ENCODE results near the gene GNAI1.
"Not testable (repeated sequence)": the region's sequence is repeated elsewhere in the genome, so short reads cannot be mapped to it uniquely, and the experiment has no call there.

Gene GNAI1

DNA sequence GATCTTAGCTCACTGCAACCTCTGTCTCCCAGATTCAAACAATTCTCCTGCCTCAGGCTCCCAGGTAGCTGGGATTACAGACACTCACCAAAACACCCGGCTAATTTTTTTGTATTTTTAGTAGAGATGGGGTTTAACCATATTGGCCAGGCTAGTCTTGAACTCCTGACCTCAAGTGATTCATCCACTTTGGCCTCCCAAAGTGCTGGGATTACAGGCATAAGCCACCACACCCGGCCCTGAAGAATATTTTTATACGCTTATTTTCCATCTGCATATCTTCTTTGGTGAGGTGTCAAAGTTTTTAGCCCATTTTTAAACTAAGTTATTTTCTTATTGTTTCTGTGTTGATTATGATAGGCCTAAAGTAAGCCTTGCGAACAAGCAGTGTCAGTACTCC lies 23.1 kb downstream of the GNAI1 start:
- DNase-seq: not testable (repeated sequence)

DNA sequence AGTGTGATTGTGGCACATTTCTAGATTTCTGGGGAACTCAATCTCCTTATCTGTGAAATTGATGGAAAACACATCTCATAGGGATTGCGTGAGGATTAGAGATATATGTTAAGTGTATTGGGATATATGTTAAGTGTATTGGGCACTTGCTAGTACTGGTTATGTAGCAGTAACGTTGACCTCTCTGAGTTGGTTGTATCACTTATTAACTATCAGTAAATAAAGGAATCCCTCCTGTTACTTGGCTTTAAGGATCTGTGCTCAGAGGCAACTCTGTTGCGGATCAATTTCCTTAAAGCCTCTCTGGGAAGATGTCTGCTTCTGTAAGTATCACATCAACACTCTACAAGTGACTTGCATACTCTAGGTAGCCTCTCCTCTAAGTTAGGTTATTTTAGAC lies 25.2 kb downstream of the GNAI1 start:
- DNase-seq: no peak

DNA sequence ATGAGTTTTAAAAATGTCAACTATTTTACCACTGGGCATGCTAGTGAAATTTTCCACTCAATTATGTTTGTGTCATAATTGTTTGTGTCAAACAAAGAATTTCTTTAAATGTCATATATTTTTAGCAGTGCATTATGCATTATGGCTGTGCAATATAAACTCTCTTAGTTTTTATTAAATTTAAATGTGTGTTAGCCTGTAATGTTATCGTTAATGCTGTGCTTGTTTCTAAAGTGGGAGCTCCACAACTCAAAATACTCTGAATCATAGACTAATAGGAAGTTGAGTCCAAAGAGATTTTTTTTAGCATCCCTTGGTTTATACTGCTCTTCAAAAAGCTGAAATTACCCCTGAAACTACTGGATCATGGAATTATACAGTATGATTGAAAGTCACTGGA lies 26.8 kb downstream of the GNAI1 start:
- no peak for DNase-seq

DNA sequence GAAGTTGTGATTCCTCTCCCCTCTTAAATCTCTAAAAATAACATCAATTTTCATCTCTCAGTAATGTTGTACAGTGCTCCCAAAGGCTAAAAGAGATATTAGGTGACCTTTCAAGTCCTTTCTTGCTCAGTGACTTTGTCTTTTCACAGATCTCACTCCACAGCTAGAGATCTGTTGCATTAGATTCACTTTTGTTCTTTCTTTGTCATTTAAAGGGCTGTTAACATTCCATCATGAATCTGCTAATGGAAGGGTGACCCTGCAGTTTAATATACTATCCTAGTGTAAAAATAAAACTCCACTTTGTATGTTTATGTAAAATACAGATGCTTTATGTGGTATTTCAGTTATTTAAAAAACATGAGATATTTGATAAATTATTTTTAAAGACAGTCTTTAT lies 30.5 kb downstream of the GNAI1 start:
- no peak for DNase-seq

DNA sequence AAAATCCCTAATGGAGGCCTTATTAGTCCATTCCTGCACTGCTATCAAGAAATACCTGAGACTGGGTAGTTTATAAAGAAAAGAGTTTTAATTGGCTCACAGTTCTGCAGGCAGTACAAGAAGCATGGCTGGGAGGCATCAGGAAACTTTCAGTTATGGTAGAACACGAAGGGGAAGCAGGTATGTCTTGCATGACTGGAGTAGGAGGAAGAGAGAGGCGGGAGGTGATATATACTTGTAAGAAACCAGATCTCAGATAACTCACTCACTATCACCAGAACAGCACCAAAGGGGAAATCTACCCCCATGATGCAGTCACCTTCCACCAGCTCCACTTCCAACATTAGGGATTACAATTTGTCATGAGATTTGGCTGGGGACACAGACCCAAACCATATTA lies 35.8 kb downstream of the GNAI1 start:
- DNase-seq: no peak

DNA sequence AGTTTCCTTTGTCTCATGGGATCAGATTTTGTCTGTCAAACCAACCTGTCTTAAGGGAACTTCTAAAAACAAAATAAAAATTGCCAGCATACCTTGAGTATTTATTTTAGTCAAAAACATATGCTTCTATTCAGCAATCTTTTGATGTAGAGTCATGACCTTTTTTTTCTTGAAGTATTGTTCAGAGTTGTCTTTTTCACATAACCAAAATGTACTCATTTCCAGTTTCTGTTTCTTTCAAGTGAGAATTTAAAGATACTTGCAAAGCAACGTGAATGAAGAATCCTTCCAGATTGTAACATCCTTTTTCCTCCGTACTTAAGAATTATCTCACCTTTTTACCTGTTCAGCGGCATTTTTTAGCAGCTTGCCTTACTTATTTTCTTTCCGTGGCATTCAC lies 37.8 kb downstream of the GNAI1 start:
- DNase-seq: no peak

DNA sequence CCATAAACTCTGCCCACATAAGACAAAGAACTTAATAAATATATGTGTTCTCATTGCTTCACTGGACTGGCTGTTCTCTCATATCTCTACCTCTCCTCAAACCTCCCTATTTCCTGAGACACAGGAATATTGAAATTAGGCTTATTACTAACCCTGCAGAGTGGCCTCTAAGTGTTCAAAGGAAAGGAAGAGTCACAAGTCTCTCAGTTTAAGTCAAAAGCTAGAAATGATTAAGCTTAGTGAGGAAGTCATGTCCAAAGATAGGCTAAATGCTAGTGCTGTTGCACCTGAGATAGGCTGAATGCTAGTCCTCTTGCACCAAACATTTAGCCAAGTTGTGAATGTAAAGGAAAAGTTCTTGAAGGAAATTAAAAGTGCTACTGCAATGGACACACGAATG lies 41.1 kb downstream of the GNAI1 start:
- no peak for DNase-seq

DNA sequence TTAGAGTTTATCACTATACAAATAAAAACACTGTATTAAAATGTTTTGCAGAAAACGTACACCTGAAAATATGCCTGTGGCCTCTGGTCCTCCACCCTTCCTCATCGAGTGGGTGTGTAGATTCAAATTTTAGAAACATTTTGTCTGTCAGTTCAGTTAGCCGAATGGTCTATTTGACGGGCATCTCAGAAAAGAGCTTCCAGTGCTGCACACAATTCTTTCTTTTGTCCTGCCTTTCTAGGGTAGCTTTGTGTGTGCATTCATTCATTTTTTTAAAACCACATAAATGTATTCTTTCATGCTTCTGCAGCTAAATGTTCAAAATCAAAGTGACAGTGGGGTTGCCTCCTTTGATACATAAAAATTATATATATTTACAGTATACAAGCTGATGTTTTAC lies 46.8 kb downstream of the GNAI1 start:
- no peak for DNase-seq

DNA sequence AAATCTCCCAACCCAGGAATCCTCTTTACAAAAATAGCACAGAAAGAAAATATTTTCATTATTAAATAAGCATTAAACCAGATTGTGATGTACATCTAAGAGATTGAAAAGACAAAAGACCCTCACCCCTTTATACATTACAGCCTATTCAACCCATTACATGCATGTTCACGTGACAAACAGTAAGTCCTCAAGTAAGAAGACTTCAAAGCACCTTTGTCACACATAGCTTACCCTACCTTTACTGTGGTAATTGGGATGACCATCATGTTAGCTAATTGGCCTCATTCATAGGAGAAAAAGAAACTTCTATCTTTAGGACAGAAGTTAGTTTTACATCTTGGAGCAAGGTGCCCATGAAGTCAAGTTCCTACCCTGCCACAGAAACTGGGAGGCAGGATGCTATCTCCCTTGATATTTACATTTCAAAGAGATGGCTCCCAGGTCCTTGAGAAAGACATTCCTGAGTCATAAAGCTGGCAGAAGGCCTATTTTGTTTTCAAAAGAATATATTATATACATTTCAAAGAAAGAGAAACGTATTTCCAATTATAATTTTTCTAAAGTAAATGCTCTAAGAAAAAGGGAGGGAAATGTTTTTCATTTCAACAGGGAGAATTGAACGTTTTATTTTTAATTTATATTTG lies 48.1 kb downstream of the GNAI1 start:
- no peak for DNase-seq

DNA sequence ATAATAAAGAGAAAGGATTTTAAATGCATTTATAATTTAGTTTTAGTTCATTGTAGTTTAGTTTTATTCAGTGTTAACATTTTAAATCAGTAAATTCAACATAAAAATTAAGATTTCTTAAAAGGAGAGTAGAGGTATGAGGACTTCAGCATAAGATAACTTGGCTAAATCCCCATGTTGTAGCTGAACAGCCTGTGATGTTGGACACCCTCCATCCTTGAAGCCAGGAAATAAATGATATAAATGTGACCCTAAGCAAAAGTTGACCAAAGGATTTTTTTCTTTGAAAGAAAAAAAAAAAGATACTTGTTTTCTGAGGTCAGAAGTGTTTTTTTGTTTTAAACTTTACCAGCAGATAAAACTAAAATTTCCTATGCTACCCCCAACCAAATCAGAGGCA lies 48.7 kb downstream of the GNAI1 start:
- no peak for DNase-seq

DNA sequence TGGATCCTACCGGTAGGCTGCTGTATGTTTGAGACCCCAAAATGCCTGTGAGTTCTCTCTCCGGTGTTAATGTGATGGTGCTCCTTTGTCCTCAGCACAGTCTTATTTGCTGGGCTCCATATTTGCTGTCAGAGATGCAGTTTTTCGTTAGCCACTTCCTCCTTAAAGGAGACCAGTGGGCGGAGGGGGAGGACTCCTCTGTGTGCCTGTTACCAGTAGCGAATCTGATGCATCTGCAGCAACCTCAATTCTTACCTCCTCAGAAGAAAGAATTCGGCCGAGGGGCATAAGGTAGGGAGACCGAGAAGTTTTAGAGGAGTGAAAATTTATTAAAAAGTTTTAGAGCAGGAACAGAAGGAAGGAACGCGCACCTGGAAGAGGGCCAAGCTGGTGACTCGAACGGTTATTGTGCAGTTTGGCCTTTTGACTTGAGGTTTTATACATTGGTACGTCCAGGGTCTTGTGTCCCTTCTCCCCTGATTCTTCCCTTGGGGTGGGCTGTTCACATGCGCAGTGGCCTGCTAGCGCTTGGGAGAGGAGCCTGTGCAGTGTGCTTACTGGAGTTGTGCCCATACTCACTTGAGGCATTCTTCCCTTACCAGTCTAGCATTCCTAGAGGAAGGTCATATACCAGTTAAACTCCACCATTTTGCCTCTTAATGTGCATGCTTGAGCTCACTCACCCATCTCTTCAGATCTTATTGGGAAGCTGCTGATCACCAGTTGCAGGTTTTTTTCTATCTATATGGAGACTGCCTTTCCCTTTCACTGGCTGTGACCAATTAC lies 49.5 kb downstream of the GNAI1 start:
- DNase-seq: no peak

DNA sequence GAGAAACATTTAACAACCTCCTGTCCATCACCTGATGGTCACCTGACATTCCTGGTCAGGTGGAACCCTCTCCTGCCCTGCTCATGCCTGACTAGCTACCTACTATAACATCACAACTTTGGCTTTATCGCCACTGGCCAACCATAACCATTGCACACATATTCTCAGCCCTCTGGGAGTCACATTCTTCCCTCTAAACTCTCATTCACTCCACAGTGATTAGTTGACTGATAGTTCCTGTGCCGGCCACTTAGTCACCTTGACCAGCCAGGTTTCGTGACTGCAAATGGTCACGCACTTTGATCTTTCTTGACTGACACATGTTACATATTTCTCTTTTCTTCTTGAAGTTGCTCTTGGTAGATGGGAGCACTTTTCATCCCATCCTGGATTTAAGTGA lies 50.1 kb downstream of the GNAI1 start:
- DNase-seq: no peak

DNA sequence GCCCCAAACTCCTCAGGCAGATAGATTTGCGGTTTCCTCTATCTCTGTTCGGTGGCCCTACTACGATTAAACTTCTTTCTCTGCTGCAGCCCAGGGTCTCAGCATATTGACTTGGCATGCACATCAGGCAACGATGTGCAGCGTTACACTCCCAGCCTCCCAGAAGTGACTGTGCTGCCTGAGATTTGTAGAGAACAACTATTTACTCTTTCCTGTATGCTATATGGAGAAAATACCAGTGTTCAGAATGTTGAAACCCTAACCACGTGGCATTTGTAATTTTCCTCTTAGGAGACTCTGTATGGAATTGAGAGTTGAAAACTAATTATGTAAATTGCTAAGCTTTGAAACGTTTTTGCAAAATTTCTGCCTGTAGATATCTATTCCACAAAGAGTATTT lies 50.9 kb downstream of the GNAI1 start:
- DNase-seq: no peak

DNA sequence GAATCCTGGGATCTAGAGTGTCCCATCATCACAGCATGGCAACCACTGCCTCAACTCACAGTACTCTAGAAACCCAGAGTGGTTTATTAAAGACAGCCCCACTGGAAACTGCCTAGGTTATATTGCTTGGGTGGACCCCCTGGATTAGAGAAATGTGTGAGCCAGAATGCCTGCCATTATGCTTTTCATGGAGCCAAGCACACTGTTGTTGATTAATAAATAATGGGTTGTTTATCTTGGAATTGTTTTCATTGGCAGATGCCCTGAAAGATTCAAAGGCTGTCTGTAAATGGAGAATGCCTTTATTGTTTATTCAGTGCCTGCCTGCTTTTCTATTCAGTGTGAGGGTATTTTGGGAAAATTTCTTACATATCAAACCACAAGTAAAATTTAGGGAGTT lies 52.1 kb downstream of the GNAI1 start:
- no peak for DNase-seq

DNA sequence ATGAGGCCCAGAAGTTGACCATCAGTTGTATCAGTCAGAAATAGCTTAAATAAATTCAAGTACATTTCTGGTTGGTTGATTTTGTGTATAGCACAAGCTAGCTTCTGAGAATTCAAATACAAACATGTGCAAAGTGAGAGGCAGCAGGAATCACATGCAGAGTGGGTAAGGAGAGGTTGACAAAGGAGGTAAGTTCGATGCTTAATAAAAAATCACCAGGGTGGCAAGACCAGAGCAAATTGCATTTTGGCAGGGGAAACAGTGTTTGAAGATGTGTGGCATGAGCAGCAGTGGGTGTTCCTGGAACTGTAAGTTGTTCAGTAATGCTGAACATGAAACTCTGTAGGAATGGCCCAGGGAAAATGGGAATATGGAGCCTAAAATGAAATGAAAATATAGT lies 52.6 kb downstream of the GNAI1 start:
- no peak for DNase-seq

DNA sequence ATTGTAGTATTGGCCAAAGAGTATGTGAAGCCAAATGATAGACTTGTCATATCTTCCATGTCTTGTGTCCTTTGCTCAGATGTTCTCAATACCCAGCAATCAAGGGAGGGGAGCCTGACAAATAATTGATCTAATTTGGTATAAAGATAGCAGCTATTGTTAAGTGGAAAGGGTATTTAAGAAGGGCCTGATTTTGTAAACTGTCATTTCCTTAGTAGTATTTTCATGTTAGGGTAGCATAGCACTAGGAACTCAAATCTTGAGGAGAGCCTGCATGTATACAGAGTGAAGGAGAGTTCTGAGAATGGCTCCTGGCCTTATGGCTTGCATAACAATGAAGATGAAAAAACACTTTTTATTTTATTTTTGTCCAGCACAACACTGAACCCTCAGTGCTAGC lies 53.1 kb downstream of the GNAI1 start:
- no peak for DNase-seq

DNA sequence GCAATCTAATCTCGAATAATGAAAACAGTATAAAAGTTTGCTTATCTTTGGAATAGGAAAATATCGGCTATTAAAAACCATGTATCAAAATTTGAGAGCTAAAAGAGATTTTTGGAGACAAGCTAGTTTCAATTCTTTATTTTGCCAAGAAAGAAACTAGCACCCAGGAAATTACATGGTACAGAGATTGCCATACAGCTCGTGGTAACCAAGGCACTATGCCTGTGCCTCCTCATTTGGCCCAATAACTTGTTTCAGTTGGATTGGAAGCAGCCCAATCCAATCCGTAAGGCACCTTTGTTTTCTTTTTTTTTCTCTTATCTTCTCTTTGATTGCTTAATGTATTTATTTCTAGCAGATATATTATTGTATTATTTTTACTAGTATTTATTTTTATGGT lies 55.0 kb downstream of the GNAI1 start:
- DNase-seq: no peak

DNA sequence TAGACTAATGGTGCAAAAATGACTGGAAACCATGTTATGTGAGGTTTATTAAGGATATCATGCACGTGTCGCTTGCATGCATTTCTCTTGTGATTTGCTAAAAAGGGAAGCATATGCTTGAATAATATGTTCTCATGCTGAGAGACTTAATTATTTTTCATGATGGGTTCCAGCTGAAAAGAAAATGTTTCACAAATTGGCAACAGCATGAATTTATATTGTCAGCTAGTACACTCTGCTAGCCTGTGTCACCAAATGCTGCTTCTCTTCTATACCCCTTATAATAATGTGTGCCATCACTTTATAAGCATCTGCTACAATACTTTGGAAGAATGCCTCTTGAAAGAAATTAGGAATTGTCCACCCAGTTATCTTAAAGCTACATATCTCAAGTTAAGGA lies 63.0 kb downstream of the GNAI1 start:
- no peak for DNase-seq

DNA sequence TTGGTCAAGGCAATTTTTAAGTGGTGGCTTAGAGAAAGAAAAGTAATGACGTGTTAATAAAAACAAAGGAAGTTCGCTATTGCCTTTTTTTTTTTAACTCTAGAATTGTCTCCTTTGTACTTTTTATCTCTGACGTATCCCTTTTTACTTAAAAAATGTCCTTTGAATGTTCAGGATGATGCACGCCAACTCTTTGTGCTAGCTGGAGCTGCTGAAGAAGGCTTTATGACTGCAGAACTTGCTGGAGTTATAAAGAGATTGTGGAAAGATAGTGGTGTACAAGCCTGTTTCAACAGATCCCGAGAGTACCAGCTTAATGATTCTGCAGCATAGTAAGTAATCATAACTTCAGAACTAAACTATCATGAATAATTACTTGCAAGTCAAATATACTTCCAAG lies 64.4 kb downstream of the GNAI1 start:
- no peak for DNase-seq

DNA sequence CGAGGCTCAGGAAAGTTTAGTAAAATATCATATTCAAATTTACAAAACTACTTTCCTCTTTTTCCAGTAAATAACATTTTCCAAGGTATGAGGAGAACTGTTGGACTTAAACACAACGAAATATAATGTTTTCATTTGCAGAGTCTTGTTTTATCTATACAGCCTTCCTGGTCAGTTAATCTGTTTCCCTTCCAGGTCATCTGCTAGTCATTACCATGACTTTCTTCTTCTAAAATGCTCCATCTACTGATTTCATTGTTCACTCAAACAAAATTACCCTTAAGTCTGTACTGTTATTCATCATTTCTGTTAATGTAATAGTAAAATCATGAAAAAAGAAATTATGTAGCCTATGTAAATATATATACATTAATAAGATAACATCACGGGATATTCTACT lies 69.8 kb downstream of the GNAI1 start:
- DNase-seq: no peak

DNA sequence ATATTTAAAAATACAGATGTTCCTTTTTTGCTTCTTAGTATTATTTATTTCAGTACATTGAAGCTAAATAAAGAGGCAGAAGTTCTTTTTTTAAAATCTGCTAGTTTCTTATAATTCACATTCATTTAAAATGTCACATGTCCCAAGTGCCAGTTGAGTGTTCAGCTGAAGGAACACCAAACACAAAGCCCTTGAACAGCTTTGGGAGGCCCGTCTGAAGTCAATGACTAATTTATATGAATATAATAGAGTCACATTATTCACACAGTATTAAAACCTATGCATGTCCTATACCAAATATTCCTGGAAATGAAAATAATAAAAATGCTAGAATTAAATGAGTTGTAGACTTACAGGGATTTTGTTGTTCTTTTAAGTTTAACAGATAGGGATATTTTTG lies 70.3 kb downstream of the GNAI1 start:
- no peak for DNase-seq

DNA sequence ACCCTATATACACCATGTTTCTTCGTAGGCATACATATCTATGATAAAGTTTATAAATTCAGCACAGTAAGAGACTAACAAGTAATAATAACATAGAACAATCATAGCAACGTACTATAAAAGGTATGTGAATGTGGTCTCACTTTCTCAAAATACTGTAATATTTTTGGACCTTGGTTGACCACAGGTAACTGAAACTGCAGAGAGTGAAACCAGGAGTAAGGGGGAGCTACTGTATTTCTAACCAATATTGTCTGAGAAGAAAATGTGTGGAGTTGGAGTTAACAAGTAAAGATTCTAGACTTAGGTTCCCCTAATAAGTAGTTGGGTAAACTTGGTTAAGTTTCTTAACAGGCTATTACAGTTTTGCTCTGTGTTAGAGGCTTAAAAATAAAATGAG lies 72.1 kb downstream of the GNAI1 start:
- DNase-seq: no peak

DNA sequence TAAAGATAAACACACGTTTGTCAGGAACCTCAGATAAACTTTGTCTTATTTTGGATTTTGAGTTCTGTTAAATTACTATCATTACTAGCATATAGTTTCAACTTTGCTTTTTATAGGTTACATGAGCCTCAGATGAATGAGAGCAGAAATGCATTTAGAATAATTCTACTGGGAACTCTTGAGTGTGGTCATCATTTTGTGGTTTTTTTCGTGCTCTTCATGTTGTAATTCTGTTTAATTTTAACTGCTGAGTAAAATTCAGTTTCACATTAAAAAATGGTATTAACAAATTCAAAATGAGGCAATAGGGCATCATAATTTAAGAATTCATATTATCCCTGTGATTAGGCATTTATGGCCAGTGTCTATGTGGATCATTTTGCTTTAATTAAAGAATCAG lies 72.9 kb downstream of the GNAI1 start:
- no peak for DNase-seq

DNA sequence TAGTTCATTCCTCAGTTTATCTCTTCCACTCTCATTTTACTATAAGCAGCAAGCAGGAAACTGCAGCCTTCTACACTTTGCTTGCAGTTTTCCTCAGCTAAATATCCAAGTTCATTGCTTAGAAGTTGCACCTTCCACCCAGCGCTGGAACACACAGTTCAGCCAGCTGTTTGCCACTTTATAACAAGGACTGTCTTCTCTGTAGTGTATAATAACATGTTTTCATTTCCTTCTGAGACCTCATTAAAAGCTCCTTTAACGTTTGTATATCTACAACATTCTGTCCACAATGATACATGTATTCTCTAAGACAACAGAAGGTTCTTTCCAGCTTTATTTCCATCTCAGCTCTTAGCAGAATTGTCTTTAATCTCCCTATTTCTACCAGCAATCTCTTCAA lies 74.1 kb downstream of the GNAI1 start:
- no peak for DNase-seq

DNA sequence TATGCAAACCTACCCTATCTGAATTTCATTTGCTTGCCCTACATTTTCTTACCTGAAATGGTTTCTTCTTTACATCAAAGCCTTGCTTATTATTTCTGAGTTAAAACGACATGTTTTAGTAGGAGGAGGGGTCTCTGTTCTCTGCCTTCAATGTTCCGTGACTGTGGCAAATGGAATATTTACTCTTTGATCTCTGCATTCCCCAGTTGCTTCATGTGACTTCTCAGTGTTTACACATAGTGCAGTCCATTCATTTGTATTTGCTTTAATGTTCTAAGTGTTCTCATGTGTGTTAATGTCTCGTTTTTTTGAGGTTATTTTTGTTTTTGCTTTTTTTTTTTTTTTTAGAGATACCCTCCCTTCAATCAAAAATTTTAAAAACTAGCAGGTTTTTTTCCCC lies 75.8 kb downstream of the GNAI1 start:
- DNase-seq: no peak

All from right kidney (tissue), 1 donor.